HG03175 (cell line): ENCODE measurements around the gene ISCU.
"Not testable (repeated sequence)": the region's sequence is repeated elsewhere in the genome, so short reads cannot be mapped to it uniquely, and the experiment has no call there.

Source experiments
- ATAC-seq: cut with Tn5 transposase; IDR thresholded peaks from one replicate; pipeline ENCODE4 v1.9.1; 2021; ENCODE audit warnings: mild to moderate bottlenecking, moderate library complexity; ENCODE audit not compliant: unreplicated experiment

ISCU gene

DNA sequence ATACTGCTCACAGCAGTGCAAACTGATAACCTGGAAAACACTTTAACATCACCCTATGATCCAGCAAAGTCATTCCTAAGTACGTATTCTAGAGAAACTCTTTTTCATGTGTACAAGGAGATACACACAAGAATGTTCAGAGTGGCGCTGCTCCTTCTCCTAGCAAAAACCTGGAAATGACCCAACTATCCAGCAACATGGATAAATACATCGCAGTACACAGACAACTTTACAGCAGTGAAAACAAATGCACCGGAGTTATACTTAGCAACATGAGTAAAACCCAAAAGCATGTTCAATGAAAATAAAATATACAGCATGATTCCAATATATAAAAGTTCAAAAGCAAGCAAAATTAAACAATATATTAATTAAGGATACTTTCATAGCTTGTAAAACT lies 20.1 kb upstream of the ISCU start:
- no peak for ATAC-seq

DNA sequence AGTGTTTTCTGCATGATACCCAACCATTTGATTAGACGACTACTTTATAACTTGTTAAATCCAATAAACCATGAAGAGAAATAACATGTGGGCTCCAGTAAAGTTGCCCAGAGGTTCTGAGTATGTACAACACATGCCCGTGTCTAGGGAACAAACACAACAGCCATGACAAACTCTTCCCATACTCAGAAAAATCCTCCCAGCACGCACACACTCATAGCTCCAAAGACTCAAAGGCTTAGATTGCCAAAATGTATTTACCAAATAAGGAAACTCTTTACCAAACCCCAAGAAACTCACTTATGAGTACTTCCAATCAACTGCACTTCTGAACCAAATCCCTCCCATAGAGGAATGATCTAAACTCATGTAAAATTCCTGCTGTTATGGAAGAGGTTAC lies 18.7 kb upstream of the ISCU start:
- no peak for ATAC-seq

DNA sequence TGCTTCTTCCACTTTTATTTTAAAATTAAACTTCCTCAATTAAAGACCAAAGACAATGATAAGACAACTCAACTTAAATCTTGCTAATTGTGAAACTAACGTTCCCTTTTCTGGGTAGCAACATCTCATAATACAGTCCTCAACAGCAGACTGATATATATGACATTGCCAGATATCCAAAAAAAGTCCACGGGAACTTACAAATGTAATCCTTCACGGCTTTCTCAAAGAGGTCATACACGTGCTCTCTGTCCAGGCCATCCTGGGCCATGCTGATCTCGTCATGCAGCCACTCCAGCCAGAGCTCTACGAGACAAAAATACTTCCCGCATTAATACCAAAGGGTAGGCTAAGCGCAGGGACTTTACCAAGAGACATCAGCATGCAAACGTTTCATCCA lies 14.7 kb upstream of the ISCU start:
- no peak for ATAC-seq

DNA sequence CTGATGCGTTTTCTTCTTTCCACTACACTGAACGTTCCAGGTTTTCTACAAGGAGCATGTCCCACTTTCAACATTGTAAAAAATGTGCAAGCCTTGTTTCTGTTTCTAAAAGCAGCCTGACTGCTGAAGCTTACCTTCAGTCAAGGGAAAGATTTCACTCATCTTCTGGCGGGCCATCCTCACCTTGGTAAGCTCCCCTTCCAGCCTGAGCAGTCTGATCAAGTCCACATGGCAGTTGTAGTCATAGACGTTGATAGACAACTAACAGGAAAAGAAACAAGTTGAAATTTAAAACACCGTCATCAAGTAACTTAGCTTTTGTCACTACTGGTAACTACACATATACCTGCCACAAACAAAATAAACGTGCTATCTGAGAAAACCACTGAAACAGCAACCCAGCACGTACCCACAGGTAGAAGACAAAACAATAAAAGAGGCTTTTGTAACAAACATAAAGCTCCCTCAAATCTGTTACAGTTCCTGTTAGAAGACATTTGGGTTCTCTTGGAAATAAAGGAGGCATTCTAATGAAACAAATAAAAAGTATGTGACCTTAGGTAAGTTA lies 13.4 kb upstream of the ISCU start:
- no peak for ATAC-seq

DNA sequence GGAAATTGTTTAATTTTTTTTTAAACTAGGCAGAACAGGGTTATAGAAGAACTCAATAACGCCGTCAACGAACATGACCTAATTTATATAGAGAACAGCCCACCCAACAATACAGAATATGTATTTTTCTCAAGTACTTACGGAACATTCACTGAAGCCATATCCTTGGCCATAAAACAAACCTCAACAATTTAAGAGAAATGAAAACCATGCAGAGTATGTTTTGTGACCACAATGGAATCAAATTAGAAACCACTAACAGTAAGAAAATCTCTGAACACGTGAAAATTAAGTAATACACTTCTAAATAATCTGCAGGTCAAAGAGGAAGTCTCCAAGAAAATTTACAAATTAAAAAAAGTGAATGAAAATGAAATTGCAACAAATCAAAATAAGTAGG lies 10.9 kb upstream of the ISCU start:
- no peak for ATAC-seq

DNA sequence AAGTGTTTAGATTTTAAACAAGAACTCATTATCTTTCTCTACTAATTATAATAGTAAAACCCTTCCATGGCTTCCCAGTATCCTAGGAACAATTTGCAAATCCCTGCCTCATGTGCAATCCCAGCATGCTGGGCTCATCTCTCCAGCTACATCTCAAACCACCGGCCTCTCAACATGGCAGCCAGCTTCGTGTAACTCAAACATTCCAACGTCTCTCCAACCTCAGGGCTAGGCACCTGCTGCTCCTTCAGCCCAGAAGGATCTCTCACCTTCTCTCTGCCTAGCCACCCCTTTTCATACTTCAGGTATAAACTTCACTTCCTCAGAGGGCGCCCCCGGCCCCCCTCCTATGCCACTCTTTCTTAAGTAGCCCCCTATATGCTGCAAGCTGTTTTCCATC lies 8.6 kb upstream of the ISCU start:
- no peak for ATAC-seq

DNA sequence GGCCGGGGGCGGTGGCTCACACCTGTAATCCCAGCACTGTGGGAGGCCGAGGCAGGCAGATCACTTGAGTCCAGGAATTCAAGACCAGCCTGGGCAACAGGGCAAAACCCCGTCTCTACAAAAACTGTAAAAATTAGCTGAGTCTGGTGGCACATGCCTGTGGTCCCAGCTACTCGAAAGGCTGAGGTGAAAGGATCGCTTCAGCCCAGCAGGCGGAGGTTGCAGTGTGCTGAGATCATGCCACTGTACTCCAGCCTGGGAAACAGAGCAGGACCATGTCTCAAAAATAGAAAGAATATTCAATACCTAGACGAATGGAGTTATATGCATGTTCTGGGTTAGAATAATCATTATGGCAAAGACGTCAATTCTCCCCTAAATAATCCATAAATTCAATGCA lies 7.0 kb upstream of the ISCU start:
- not testable (repeated sequence) for ATAC-seq

DNA sequence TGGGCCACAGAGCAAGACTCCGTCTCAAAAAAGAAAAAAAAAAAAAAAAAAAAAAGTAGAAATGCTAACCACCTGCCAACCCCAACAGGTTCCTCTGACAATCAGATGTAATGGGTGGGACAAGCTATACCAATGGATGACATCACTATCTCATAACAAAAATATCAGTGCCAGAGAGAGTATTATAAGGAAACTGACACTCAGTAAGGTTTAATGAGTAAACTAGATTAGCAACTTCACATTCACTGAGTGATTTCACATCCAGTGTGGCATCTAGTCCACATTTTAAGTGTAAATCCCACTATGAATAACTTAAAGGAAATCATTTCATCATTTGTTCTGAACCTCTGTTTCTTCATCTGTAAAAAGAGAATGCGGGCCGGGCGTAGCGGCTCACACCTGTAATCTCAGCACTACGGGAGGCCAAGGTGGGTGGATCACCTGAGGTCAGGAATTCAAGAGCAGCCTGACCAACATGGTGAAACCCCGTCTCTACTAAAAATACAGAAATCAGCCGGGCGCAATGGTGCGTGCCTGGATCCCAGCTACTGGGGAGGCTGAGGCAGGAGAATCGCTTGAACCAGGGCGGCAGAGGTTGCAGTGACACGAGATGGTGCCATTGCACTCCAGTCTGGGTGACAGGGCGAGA lies 3.3 kb upstream of the ISCU start:
- ATAC-seq = no peak

DNA sequence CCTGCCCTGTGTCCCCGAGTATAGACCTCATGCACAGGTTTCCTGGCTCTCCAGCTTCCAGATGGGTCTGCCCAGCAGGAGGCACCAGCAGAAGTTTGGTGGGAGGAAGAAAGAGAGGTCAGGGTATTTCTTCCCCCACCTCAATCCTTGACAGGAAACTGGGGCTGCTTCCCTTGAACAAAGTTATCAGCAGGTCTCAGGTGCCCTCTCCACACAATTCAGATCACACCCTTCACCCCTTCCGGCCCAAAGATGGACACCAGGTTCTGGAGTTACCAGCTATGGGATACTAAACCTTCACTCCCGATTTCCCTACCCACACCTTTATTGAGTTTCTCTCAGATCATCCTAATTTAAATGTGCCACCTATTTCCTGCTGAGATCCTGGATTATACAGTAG lies 2.6 kb upstream of the ISCU start:
- no peak for ATAC-seq

DNA sequence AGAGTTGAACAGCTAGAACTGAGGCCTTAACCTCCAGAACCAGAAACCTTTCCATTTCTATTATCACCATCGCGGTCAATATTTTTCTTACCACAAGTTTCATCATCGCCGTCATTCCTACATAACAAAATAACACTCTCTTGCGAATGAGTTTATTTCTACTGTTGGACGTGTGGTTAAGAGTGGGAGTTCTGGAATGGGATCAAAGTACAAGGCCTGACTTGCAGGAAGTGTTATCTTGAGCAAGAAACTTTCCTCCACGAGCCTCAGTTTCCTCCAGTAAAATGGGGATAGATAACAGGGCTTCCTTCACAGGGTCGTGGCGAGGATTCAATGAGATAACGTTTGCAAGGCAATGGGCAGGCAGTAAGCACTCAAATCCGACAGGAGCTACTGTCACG lies 2.1 kb upstream of the ISCU start:
- no peak for ATAC-seq

DNA sequence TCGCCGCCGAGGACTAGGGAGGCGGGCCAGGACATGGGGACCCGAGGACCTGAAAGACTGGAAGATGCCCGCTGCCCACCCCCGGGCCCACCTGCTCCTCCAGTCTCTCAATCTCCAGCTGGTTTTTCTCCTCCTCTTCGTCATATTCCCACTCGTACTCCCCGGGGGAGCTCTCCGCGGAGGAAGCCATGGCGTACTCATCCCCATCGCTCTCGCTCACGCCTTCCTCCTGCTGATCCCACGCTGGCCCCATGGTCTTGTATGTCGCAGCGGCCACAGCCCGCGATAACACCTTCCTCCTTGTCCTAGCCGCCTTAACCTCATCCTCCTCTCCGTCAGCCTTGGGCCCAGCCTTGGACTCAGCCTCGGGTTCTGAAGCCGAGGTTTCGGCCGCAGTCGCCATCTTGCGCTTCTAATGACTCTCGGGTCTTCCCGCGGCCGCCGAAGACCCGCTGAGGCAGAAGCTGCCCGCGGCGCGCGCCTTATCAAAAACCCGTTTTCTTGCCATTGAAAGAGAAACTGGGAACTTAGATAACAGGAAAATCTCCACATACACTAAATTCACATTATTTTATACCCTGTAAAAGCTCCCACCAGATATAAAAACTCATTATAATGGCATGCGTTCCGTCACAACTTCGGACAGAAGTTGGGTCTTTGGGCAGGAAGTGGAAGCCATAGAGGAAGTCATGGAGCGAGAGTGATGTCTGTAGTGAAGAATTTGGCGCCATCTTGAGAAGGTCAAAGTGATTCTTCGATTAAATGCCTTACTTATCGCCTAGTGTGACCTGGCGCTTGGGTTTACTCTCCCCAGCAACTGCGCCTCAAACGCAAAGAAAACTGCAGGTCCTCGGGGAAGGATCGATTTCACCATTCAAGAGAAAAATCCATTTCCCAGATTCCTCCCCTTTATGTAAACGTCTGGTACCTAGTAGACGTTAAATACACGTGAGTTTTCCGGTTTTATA lies 1.4 kb upstream of the ISCU start, which contains the start of gene SART3:
Gene SART3 (minus strand): TSS at position 422 of the 968 bp plus-strand sequence. CDS start 19 bp downstream, at position 403.
- peak; percentile 46 for ATAC-seq

DNA sequence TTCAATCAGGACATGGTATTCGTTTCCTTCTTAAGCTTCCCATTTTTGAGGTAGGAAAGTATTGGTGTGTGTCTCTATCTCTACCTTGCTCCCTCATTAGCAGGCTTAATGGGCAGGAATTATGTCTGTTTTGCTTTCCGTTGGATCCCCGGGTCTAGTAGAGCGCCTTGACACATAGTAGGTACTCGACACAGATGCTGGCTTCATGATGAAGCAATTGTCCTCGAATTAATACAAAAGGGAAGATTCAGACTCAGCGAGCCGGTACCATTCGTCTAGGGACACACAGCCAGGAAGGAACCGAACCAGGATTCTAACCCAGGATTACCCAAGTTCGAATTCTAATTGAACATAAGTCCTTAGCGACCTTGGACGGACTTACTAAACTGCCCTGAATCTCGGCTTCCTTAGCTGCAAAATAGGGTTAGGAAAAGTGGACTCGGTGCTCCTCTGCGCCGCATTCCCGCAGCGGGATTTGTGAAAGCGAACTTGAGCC lies 496 bp upstream of the ISCU start:
- ATAC-seq = peak; percentile 6

DNA sequence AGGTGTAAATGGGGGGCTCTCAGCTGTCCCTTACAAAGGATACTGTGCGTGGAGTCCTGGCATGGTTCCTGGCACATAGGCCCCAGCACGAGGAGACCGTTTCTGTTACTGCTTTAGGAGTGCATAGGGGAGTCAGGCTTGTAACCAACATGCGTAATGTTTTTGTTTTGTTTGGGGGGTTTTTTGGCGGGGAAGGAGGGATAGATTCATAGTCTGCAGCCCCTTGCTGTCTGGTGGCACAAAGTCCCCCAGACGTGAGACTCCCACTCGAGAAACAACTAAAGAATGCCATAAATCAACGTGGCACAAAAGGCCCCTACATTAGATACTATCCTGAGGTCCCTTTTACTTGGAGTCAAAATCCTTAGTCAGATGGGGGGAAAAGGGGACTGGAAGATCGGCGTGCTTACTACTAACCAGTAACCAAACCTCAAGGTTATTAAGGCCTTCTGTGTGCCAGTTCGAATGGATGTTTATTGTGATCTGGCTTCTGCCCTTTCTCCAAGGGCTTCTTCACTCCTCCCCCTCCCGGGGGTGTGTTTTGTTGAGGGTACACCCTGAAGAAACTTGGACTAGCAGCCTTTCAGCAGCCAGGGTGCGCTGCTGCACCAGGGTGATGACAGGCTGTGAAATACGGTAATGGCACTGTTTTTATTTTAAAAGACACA lies 874 bp downstream of the ISCU start:
- ATAC-seq = peak; percentile 43

DNA sequence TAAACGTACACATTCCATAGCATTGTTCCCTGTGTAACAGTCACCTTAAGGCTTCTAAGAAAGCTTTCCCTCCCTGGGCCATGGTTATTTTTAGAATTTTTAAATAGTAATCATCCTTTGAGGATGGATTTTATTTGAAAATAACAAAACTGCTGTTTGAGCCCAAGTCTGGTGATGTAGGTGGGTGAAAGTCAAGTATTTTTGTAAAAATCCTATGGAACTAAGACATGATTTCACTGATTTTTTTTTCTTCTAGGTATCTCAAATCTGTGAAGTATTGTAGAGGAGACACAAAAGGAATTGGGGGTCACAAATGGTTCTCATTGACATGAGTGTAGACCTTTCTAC lies 1.4 kb downstream of the ISCU start:
- no peak for ATAC-seq

DNA sequence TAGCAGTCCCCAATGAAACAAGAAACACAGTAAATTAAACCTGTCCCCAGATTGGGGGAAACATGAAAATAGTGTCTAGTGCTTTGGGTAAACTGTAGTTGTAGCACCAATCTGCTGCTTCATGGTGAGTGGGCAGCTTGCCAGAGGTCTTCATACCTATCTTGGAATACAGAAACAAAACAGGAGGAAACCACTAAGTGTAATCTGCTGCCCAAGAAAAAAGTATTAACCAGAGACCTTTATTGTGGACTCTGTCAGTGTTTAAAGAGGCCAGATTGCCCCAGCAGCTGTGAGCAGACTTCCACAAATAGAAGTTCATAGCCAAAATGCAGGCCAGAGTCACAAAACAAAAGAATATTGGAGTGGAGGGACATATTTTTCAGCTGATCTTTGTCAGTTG lies 2.3 kb downstream of the ISCU start:
- no peak for ATAC-seq

DNA sequence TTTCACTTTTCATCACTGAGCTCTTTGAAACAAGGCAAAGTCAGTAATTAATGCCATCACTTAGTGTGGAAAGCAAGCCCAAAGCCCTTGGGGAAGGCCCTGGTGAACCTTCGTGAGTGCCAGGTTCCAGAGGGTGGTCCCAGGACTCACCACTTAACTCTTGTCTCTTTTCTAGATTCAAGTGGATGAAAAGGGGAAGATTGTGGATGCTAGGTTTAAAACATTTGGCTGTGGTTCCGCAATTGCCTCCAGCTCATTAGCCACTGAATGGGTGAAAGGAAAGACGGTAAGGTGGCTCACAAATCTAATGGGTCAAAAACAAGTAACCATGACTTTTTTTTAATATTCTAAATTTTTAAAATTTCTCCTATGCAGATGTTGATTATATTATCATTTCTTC lies 2.8 kb downstream of the ISCU start:
- no peak for ATAC-seq

DNA sequence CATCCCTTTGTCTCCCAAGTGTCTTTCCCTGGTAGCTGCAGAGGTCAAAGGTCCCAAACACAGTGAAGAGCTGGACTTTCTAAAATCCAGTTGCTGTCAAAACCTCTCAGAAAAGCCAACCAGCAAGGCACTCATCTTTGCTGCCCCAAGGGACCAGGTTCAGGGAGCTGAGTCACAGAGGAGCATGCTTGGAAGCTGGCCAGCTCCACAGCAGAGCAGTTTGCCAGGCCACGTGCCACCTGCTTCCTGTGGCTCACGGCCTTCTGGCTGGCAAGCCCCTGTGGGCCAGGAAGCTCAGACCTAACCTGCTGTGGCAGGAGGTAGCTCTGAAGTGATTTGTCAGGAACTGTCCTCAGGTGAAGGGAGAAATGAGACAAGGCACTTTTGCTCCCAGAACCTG lies 3.6 kb downstream of the ISCU start:
- no peak for ATAC-seq

DNA sequence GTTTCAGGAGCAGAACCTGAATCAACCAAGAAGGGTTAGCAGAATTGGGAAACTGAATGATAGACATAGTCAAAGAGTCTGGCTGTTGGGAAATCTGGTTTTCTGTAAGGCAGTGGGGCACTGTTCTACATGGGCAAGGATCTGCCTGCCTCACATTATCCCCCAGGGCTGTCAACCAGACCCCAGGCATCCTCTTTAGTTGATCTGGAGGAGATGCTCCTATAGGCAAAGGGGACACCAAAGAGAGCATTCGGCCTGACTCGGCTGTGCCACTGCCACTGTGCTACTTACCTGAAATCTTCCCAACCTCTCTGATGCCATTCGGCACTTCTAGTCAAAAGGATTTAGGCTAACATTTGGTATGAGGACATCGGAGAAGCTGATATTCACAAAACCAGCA lies 4.1 kb downstream of the ISCU start:
- ATAC-seq = no peak

DNA sequence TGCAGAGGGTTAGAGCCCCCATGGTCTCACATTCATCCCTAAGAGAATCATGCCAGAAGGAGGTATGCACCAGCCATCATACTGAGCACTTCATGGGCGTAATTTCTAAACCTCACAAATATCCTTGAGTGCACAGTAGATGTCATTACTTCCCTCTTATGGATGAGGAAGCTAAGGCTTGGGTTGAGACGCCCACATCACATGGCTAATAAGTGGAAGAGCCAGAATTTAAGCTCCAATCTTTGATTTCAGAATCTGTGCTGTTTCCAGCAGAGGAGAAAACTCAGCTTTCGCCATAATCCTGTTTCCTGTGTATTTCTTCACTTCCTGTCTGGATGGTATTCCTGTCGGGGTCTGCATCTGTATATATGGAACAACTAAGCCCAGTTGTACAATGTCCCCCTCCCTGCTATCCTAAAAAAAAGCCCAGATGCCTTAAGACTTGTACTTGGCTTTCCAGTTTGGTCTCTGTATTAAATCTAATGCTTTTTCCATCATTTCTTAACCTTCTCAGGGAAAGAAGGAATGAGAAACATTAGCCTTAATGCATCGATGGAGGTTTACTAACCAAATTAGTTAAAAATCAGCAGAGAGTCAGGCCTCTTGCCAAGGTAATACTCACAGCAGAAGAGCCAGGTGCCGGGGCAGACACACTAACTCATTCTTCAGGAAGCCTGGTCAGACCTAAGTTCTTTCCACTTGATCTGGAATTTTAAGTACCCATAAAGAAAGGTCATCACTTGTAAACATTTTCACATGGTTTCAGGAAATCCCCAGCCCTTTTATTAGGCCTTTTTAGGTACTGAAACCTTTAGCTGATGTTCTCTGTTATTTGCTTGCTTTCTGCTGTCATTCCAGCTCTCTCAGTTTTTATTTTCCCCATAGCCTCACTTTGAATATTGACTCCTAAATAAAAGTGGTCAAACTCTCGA lies 5.3 kb downstream of the ISCU start:
- no peak for ATAC-seq
